SK-MEL-5 (cell line): ENCODE data around the gene MYLK. TPM values are rescaled to one million over a fixed set of nuclear protein-coding genes. Genes with fewer than 3 reads are reported as not detected.
"Not testable (repeated sequence)": the region's sequence is repeated elsewhere in the genome, so short reads cannot be mapped to it uniquely, and the experiment has no call there.

ENCODE experiments used
- DNase-seq: peaks from one replicate; pipeline ENCODE4 v3.0.0-alpha.2; 2016; ENCODE audit warnings: low read depth, low spot score
- in situ Hi-C: cut with HindIII; loops from 2 replicates; pipeline ENCODE4 v1.10.0; 2016; ENCODE audit warnings: low sequenced_read_pairs, high pct_unique_total_duplicates, low pct_unique_long_range_greater_than_20kb
- polyA plus RNA-seq, 2 experiments: library from polyadenylated mRNA; depleted of rRNA; stranded (reverse); fragments of >200 nt; gene quantifications; 2 replicates each; pipeline ENCODE4 v1.2.3, GENCODE V29; 2015
- total RNA-seq: library from RNA; depleted of rRNA; stranded (reverse); fragments of >200 nt; shearing (Covaris generic); gene quantifications from 2 replicates; pipeline ENCODE4 v1.2.3, GENCODE V29; 2014; rRNA removed

The MYLK gene
- 5.2 and 23.7 TPM in 2 replicates for total RNA-seq
- 3.9 and 6.4 TPM in 2 replicates for polyA plus RNA-seq (2015; cell fraction: cytosol; rRNA removed)
- 2.6 and 3.4 TPM in 2 replicates for polyA plus RNA-seq (2015; cell fraction: nucleus; rRNA removed)

DNA sequence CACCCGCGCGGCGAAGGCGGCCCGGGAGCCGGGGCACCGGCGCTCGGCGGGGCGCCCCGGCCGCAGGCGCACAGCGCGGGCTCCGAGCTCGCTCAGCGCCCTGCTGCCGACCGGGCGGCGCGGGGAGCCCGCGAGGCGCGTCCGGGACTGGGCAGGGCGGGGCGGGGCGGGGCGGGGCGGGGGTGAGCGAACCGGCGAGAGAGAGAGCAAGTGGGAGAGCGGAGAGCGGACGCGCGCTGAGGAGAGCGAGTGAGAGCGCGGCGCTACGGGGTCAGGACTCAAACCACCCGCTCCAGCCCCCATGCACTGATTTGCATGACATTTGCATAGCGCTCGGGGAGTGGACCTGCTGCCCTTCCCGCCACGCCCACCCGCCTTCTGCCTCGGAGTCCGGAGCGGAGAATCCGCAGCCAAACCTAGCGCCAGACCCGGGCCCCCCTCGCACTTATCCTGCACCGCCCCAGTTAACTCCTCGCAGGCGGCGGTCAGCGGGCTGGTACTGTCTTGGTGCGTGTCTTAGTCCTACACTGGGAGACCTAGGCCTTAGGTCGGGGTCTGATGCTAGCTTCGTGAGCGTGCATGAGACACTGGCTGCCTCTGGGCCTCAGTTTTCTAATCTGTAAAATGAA lies at the start of gene MYLK:
MYLK (minus strand) TSS at position 130 of the 629 bp plus-strand sequence. CDS start 90,491 bp downstream, outside the sequence.
- DNase-seq: peak; percentile 88
- in situ Hi-C loops: no loop called here

- in situ Hi-C loops: no loop called here
- peak; percentile 26 for DNase-seq
These were observed 46.3 kb upstream of the MYLK start for GRCh38 chr3:123930445-123930844.

- in situ Hi-C loops: no loop called here
- DNase-seq: no peak
These were observed 45.2 kb upstream of the MYLK start for GRCh38 chr3:123929325-123929724.

DNA sequence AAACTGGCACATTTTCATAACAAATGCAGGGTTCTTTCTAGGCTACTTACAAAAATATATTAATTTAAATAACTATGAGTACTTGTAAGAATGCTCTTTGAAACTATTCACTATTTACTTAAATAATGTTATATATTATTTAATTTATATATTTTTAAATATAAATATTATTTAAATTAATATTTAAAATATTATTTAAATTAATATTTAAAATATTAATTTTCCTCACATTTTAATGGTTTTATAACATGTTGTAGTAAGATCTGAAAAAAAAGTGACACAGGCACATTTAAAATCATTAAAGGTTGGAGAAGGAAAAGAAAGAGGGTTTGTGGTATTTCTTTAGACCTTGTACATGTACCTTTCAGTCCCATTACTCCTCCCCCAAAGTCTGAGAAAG lies 42.3 kb upstream of the MYLK start:
- in situ Hi-C loops: no loop called here
- DNase-seq: no peak

GRCh38 chr3:123920868-123921267 lies 36.7 kb upstream of the MYLK start:
- in situ Hi-C loops: no loop called here

GRCh38 chr3:123920383-123920782 lies 36.3 kb upstream of the MYLK start:
- no peak for DNase-seq
- in situ Hi-C loops: no loop called here

More at GRCh38 chr3:123920868-123921267, 36.7 kb upstream of the MYLK start:
- no peak for DNase-seq

DNA sequence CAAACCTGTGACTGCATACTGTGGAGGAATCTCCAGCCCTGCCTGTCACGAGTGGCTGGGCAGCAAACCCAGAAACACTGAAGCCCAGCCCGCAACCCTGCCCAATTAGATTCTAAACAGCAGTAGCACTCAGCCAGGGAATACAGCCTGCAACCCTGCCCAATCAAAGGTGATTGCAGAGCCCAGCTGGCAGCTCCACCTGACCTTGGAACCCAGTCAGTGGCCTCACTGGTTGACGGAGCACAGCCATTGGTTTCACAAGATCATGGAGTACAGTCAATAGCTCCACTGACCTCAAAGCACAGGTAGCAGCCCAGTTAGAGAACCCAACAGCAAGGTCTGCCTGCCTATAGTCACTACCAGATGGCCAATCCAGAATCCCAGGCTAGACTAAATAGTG lies 35.2 kb upstream of the MYLK start:
- DNase-seq: no peak
- in situ Hi-C loops: no loop called here

- in situ Hi-C loops: no loop called here
- peak; percentile 5 for DNase-seq
These were observed 30.7 kb upstream of the MYLK start for GRCh38 chr3:123914829-123915228.

- no peak for DNase-seq
- in situ Hi-C loops: no loop called here
These were observed 25.7 kb upstream of the MYLK start for GRCh38 chr3:123909785-123910184.

GRCh38 chr3:123907720-123908119 lies 23.6 kb upstream of the MYLK start:
- in situ Hi-C loops: no loop called here
- peak; percentile 38 for DNase-seq

- no peak for DNase-seq
- in situ Hi-C loops: no loop called here
These were observed 15.3 kb upstream of the MYLK start for GRCh38 chr3:123899300-123899865.

DNA sequence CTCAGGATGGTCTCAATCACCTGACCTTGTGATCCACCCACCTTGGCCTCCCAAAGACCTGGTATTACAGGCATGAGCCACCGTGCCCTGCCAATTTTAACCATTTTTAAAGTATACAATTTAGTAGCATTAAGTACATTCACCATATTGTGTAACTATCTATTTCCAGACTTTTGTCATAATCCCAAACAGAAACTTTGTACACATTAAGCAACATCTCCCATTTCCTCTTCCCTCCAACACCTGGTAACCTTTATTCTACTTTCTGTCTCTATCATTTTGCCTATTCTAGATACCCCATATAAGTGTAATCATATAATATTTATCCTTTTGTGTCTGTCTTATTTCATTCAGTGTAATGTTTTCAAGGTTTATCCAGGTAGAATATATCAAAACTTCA lies 8.9 kb upstream of the MYLK start:
- no peak for DNase-seq
- in situ Hi-C loops: no loop called here

DNA sequence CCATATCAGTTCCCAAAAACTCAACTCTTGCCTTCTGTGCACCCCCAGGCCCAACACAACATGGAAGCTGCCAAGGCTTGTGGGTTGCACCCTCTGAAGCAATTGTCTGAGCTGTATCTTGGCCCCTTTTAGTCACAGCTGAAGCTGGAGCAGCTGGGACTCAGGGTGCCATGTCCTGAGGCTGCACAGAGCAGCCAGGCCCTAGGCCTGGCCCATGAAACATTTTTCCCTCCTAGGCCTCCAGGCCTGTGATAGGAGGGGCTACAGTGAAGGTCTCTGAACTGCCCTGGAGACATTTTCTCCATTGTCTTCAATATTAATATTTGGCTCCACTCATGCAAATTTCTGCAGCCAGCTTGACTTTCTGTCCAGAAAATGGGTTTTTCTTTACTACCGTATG lies 8.1 kb upstream of the MYLK start:
- in situ Hi-C loops: no loop called here
- no peak for DNase-seq

GRCh38 chr3:123890991-123891390 lies 6.9 kb upstream of the MYLK start:
- DNase-seq, in situ Hi-C loops: not testable (repeated sequence)

DNA sequence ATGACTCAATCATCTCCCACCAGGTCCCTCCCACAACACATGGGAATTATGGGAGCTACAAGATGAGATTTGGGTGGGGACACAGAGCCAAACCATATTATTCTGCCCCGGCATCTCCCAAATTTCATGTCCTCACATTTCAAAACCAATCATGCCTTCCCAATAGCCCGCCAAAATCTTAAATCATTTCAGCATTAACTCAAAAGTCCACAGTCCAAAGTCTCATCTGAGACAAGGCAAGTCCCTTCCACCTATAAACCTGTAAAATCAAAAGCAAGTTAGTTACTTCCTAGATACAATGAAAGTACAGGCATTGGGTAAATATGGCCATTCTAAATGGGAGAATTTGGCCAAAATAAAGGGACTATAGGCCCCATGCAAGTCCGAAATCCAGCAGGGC lies 6.0 kb upstream of the MYLK start:
- DNase-seq, in situ Hi-C loops: not testable (repeated sequence)

DNA sequence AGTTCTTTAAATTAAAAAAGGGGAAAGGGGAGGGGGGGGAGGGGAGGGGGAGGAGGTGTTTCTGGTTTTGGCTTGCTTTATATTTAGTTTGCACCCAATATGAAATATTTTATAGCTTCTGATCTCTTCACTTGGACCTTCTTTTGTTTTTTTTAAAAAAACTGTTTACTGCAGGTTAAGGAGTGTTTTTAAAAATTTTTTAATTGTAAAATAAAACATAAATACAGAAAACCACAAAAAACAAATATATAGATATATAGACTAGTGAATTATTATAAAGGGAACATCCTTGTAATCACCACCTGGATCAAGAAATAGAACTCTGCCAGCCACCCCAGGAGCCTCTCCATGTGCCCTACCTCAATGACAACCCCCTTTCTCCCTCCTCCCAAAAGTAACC lies 861 bp upstream of the MYLK start:
- DNase-seq: no peak
- in situ Hi-C loops: no loop called here

GRCh38 chr3:123883701-123884202 lies 380 bp downstream of the MYLK start:
- in situ Hi-C loops: no loop called here

GRCh38 chr3:123883111-123883510 lies 1.0 kb downstream of the MYLK start:
- DNase-seq: no peak
- in situ Hi-C loops: no loop called here

More at GRCh38 chr3:123883701-123884202, 380 bp downstream of the MYLK start:
- no peak for DNase-seq

DNA sequence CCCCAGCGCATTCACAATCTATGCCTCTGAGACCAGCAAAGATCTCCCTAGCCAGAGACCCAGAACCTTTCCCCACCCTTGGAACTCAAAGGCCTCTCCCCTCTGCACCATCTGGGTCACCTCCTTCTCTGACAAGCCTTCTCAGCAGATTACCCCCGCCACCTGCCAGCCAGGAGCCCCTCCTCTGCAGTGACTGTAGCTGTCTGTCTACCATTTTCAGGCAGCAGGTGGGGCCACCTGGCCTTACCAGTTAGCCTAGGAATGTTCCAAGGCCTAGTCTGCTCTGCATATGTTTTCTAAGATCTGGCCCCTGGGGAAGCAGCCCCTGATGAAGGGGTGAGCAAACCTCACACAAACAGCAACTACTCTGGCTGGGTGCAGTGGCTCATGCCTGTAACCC lies 2.4 kb downstream of the MYLK start:
- DNase-seq: no peak
- in situ Hi-C loops: no loop called here
